Measurements from ENCODE around the gene EPHA2.

The EPHA2 gene

DNA sequence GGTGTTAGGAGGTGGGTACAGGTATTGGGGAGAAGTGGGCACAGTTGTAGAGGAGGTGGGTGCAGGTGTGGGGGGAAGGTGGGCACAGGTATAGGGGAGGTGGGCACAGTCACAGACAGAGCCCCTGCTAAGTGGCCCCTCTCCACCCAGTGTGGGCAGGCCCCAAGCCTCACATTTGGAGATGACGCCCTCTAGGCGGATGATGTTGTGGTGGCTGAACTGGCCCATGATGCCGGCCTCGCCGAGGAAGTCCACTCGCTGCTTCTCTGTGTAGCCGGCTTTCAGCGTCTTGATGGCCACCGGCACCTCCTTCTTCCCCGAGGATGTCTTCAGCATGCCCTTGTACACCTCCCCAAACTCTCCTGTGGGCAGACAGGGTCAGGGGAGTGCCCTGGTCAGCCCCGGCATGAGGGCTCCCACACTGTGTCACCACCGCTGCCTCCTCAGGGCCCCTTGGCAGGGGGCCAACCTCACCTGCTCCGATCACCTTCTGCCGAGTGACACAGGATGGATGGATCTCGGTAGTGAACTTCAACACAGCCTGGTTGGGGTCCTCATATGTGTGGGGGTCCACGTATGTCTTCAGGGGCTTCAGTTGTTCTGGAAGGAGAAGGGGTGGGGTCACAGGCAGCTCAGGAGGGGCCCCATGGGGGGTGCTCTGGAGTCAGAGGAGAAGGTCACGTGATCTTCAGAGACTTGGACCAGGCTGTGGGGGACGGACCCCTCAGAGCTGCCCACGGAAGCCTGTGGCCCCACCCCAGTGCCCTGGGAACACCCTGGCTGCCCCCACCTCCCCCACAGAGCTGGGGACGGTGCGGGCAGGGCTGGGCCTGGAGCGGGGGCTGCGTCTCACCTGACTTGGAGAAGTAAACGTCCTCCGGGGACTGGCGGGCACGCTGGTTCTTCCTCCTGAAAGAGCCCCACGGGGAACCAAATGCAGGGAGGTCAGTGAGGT is 22.6 kb downstream of the EPHA2 start:
- no peak for DNase-seq

DNA sequence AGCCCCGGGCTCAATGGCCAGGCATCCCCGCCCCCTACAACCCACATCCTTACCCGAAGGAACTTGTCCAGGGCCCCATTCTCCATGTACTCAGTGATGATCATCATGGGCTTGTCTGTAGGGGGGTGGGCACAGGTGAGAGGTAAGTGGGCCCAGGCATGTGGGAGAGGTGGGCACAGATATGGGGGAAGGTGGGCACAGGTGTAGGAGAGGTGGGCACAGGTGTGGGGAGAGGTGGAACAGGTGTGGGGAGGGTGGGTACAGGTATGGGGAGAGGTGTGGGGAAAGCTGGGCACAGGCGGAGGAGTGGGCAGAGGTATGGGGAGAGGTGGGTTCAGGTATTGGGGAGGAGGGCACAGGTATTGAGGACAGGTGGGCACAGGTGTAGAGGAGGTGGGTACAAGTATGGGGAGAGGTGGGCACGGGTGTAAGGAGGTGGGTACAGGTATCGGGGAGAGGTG is 23.5 kb downstream of the EPHA2 start:
- DNase-seq: no peak

DNA sequence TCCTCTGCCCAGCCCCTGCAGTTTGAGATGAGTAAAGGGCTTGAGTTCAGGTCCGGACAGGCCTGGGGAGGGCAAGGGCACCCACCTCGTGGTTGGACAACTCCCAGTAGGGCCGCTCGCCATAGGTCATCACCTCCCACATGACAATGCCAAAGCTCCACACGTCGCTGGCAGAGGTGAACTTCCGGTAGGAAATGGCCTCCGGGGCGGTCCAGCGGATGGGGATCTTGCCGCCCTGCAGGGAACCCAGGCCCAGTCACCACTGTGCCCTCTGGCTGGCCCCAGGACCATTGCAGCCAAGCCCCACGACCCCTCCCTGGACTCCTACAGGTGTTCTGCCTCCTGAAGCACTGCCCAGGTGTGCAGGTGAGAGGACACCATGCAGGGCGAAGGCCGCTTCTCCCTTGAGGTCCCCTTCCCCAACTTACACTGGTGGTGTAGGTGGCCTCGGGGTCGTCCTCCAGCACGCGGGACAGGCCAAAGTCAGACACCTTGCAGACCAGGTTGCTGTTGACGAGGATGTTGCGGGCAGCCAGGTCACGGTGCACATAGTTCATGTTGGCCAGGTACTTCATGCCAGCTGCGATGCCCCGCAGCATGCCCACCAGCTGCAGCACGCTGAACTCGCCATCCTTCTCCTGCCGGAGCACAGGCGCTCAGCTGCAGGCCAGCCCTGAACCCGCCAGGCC is 24.1 kb downstream of the EPHA2 start:
- DNase-seq: no peak

DNA sequence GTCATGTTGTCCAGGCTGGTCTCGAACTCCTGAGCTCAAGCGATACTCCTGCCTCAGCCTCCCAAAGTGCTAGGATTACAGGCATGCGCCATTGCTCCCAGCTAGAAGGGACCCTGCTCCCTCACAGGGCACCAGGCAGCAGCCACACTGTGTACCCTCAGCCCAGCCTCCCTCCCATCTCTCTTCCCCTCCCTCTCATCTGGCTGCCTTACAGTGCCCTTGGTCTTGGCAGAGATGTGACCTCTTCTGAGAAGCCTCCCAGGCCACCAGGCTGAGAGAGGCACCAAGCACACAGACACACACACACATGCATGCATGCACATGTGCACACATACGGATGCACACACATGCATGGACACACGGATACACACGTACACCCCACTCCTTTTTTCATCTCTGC is 25.0 kb downstream of the EPHA2 start:
- no peak for DNase-seq

DNA sequence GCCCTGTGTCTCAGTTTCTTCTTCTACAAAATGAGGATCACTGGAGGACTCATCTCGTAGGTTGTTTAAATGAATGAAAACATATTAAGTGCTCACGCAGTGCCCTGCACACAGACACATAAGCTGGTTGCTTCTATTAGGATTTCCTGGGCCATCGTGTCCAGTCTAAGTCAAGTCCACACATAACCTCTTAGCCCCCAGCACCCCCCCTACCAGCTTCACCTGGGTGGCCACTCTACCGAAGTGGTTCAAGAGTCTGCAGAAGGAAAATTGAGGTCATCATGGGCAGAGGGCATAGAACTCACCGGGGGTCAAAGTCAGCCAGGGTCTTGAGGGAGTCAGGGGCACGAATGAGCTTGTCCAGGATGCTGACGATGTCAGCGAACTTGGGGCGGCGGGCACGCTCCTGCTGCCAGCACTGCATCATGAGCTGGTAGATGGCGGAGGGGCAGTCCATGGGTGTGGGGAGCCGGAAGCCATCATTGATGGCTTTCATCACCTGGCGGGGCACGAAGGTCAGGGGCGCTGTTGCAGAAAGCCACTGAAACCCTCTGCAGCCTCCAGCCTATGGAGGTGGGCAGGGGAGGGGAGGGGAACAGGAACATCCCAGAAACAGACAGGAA is 25.8 kb downstream of the EPHA2 start:
- no peak for DNase-seq

DNA sequence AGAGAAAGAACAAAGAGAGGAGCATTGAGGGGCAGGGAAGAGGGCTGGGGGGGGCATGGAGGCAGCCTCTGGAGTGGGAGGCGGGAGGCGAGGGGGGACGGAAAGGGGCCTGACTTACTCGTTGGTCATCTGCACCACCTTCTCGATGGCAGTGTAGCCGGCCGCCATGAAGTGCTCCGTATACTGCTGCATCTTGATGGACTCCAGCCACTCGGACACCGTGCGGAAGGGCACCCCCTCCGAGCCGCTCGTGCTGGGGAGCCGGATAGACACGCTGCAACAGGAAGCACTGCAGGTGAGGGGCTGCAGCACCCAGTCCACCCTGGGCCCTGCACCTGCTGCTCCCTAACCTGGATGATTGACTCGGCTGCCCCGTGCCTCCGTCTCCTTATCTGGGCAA is 26.6 kb downstream of the EPHA2 start:
- DNase-seq: no peak

DNA sequence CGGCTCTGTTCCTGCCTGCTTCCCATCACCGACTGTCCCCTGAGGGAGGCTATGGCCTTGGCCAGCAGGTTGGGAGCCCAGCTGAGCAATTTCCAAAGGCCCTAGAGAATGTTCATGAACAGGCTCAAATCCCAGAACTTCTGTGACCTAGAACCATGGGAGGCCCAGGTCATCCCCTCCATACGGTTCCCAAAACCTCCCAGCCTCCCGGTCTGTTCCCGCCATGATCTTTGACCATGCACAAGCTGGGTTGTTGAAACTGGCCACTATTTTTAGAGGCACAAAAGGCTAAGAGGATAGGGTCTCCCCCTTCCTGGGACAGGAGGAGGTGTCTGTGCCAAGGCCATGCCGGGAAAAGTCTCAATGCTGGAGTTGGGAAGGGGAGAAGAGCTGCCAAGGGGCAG is 27.5 kb downstream of the EPHA2 start:
- DNase-seq: no peak

DNA sequence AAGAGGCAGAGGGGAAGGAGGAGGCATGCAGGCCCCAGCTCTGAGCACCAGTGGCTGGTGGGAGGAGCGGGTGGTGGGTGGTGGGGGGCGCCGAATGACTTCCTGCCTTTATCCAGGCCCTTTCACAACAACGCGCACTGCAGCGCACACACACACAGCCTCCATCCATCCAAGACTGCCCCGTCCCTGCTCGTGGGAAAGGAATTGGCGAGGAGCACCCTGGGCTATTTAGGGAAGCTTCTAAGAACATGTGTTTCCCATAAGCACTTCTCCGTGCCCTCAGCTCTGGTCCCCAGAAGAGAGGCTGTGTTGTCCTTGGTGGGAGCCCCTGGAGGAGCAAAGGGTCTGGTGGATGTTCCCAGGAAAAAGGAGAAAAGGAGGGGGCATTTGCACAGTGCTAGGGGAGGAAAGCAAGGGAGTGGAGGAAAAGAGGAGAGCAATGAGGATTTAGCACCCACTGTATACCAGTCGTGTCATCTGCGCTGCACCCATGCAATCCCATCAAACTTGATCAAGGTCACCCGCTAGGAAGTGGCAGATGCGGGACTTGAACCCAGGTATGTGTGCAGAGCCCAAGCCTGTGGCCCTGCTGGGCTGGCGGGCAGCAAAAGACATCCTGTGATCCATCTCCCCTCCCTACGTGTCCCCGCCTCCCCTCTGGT is 28.1 kb downstream of the EPHA2 start:
- no peak for DNase-seq

DNA sequence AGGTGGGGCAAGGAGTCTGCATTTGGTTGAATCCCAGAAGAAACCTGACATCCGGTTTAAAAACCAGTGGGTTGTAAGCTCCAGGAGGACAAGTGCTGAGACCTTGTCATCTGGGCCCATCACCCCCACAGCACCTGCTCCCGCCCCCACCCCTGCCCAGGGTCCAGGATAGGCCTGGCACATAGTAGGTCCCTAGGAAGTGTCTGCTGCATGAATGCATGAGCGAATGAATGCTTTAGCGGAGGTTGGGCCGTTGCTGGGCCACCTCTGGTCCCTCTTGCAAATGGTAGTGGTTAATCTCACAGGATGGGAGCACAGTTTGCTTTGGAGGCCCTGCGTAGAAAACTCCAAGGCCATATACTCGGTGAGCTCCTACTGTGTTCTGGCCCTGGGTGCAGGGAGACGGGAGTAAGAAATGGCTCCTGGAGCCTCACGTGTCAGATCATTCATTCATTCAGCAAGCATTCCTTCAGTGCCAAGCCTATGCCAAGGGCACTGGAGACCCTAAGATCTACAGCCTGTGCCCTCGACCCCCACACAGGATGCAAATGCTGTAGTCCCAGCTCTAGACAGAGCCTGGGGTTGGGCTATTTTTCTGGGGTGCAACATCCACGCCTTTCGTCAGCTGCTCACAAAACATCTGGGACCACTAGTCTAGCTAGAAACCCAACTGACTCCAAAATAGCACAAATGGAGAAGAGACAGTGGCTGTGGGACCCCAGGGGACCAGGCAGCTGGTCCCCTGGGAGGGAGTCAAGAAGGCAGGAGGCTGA is 28.9 kb downstream of the EPHA2 start:
- DNase-seq: no peak

DNA sequence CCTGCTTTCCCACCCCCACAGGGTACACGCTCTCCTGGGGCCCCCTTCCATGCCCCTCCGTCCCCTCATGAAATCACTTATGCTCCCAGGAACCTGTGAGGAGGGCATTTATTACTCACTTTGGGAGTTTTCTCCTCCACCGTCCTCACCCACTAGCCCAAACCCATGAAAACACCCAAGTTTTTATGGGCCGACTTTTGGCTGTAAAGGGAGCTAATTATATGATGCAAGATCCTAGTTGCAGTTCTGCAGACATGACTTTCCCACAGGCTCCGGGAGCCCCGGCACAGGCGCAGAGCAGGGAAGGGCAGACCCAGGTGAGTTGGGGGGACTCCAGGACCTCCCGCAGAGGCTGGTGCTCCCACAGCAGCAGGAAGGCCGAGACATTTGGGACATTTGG is 29.7 kb downstream of the EPHA2 start:
- no peak for DNase-seq

DNA sequence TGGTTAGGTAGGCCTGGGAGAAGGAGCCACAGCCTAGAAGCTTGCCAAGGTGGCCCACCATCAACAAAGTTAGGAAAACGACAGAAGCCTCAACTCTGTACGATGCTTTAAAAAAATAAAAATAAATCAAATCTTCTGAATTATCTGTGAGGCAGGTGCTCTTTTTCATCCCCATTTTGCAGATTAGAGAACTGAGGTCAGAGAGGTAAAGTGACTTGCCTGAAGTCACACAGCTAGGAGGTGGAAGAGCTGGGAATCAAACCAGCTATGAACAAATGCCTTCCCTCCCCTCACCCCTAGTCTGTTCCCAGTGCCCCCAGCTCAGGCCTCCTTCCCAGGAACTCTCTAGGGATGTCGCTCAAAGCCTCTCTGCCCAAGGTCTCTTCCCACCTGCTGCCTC is 30.4 kb downstream of the EPHA2 start:
- no peak for DNase-seq

DNA sequence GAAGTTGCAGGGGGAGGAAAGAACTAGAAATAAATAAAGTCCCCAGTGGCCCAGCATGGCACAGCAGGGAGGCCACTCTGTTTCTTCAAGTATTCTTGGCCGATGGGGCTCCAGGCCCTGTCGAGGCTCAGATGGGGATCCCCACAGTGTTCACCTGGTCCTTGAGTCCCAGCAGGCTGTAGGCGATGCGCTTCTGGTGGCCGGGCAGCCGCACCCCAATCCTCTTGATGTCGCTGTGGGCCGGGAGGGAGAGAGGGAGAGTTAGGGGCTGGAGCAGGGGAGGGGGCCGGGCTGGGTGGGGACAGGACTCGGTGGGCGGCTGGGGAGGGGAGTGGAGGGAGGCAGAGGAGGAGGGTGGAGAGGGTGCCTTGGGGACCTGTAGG is 30.8 kb downstream of the EPHA2 start:
- DNase-seq: no peak

DNA sequence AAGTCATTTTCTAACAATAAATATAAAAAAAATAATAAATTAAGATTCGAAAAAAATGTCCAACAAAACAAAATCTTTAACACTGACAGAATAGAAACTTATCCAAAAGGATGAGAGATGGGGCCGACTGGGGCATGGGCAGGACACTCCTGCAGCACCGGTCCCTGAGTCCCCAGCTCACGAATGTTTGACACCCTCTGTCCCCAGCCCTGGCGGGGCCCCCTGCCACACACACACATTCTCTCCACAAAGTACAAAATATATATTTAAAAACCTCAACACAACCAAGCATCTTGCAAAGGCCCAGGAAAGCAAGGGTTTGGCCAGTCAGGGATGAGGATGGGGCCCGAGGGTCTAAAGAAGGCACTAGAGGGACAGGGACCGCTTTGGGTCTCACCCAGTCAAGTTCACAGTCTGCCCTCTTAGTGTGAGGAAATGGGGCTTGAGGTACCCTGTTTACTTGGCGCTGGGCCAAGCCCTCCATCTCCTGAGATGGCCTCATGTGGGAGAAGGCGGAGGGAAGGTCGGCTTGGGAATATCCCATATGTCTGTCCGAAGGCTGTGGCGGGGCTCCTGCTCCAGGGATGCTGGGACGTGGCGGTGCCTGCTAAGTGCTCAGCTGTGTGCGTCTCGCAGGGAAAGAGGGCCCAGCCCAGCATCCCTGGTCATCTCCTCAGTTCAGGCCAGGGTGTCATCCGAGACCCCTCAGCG is 31.3 kb downstream of the EPHA2 start:
- peak; percentile 30 for DNase-seq

DNA sequence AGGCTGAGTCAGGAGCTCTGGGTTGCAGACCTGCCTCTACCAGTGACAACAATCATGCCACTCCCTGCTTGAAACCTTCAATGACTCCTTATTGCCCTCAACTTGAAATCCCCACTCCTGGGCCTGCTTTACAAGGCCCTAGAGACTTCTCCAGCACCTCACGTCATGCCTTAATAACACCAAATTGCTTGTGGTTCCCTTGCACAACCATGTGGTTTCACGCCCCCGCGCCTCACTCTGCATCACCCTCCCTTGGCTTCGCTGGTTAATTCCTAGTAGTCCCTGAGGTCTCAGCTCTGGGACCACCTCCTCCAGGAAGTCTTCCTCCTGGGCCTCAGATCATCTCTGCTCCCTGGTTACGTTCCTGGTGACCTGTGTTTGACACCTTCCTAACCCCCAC is 33.0 kb downstream of the EPHA2 start:
- DNase-seq: no peak

DNA sequence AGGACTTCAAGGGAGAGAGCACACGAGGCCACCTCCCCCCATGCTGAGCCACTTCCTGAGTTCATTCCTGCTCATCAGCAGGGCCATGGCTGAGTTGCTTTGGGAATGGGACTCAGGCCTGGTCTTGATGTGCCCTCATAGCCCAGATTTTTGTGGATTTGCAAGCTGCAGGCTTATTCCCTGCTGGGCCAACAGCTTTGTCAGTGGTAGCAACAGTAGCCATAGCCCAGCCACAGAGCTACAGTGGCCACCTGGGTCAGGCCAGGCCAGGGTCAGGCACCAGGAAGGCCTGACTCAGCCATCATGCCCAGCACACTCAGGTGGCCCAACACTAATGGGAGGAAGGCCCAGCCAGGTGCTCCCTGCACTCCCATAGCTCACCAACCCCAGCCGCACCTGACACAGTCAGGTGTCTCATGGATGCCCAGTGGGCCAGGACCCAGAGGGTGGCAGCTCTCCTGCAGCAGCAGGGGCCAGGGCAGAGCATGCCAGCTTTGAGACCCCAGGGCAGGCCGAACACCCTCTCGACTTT is 33.5 kb downstream of the EPHA2 start:
- no peak for DNase-seq

DNA sequence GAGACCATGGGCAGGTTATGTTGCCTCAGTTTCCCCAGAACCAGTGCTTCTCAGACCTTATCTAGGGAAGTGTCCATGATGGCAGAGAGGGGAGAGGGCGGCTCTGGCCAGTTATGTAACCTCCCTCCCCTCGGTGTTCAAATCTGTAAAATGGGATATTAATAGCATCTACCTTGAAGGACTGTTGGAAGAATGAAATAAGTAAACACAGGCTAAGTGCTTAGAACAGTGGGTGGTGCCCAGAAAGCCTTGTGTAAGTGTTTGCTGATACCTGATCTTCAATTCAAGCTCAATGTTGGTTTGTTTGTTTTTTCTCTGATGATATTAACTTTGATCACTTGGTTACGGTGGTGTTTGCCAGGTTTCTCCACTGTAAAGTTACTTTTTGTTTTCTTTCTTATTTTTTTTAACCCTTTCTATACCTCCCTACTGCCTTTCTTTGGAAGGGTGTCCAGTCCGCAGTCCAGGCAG is 34.9 kb downstream of the EPHA2 start:
- DNase-seq: no peak

DNA sequence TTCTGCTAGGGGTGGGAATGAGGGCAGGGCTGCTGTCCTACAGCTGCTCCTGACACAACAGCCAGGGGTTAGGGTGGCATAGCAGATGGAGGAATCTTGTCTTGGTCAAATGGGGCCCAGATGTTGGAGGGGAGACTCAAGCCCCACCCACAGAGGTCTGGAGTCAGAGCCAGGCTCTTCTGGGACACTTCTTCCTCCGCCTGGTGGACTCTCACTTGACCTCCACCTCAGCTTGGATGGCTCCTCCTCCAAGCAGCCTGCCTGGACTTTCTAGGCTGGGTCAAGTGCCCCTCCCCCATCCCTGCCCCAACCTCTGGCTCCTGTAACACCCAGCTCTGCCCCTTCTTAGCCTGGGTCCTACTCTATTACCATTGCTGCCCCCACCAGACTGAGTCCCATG is 35.5 kb downstream of the EPHA2 start:
- no peak for DNase-seq

DNA sequence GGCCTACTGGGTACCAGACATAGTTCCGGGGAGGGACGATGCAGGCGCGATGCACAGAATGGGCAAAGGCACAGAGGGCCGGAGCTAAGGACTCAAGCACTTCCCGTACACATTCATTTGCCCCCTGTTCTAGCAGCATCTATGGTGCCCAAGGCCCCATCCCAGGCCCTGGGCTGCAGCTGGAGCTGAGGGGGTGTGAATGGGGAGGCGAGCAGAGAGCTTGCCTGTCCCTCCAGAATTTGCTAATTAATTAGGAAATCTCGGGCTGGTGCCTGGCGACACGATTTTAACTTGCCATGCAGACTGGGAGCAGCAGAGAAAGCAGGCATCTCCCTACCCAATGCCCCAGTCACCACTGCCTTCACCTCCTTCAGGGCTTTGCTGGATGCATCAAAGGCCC is 35.9 kb downstream of the EPHA2 start:
- no peak for DNase-seq

DNA sequence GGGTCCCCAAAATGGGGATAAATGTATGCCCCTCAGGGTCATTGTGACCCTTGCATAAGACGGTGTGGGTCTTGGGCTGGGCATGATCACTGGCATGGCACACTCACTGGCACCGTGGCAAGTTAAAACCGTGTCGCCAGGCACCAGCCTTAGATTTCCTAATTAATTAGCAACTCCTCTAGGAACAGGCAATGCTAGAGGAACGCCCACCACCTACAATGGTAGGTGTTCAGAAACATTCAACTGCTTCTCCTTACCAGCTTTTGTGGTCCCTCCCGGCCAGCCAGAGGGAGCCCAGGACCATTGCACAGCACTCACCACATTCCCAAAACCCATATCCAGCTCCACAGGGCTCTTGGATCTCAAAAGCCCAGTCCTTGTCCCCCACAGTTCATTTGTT is 36.4 kb downstream of the EPHA2 start:
- DNase-seq: no peak

DNA sequence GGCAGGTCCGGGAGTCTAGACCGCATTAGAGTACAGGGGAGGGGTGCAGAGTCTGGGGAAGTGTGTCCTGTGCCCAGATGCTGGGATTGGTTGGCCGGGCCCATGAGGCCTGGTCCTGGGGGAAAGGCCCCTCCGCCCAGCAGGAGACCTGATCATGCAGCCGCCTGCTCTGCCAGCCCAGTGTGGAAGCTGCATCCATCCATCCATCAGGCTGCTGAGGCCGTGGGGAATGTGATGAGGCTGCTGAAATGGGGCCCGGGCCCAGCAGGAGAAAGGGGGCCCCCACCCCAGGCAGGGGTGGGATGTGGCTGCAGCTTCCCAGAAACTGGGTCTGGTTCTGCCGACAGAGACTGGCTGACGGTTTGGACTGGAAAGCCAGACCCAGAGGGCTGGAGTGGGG is 37.2 kb downstream of the EPHA2 start:
- DNase-seq: no peak

DNA sequence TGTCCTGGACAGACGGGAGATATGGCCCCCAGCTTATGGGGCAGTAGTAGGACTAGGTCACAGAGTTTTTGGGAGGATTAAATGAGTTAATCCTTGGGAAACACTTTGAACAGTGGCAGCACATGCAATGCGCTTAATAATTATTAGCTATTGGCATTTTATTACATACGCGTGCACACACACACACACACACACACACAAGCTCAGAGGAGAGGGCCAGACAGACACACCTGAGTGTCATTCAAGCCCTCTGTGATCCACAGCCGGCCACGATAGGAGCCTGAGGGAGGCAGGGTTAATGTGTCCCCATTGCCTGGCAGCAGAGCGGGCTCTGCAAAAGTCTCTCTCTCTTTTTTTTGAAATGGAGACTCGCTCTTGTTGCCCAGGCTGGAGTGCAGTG is 37.9 kb downstream of the EPHA2 start:
- no peak for DNase-seq
